ENCODE measurements around the gene NFIA. TPM values are rescaled to one million over a fixed set of nuclear protein-coding genes. Genes with fewer than 3 reads are reported as not detected.

NFIA gene
- total RNA-seq, 4 donors from 2014 or later: 27.9 to 79.9 (median 36.7) TPM

- Histone ChIP-seq H3K4me3 (no peak overlapping the region), H3K27me3 (no peaks in the 10 kb centered on the region), H3K36me3 (peaks cover 0 to 12% (median 0%) of the 10 kb centered on the region in 3 donors), H3K4me1 (peaks cover 10 to 31% (median 12%) of the 10 kb centered on the region in 3 donors), H3K9me3 (no peaks in the 10 kb centered on the region), H3K27ac (no peak overlapping the region)
- DNase-seq: no peak
- 84 to 88% methylated on average over 4 of the region's 4 CpGs for WGBS, 2 donors
- intact Hi-C loops (cut with DNase I): no loop called here
- TF ChIP-seq, protein P1, sequence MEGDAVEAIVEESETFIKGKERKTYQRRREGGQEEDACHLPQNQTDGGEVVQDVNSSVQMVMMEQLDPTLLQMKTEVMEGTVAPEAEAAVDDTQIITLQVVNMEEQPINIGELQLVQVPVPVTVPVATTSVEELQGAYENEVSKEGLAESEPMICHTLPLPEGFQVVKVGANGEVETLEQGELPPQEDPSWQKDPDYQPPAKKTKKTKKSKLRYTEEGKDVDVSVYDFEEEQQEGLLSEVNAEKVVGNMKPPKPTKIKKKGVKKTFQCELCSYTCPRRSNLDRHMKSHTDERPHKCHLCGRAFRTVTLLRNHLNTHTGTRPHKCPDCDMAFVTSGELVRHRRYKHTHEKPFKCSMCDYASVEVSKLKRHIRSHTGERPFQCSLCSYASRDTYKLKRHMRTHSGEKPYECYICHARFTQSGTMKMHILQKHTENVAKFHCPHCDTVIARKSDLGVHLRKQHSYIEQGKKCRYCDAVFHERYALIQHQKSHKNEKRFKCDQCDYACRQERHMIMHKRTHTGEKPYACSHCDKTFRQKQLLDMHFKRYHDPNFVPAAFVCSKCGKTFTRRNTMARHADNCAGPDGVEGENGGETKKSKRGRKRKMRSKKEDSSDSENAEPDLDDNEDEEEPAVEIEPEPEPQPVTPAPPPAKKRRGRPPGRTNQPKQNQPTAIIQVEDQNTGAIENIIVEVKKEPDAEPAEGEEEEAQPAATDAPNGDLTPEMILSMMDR (IDR thresholded peaks at IDR 0.05): no peak
- no peak for TF ChIP-seq POLR2A (IDR thresholded peaks at IDR 0.05)
Measured at GRCh38 chr1:61315011-61315410, 232.7 kb downstream of the NFIA start.

DNA sequence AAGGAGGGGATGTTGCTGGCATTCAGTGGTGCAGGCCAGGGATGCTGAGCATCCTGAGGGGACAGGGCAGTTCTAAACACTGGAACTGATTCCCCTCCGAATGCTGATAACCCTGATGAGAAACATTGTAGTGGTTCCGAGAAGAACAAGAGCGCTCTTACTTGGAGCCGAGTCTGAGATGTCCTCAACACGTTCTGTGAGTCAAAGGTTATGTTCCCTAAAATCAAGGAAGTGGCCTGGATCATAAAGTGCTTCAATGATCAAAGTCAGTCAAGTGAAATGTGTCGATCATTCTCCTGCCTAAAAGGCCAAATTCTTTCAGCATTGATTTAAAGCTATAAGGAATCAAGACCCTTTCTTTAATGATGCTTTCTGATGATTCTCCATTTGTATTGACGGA, 234.1 kb downstream of the NFIA start:
- intact Hi-C loops (cut with DNase I): no loop called here

GRCh38 chr1:61318319-61319125, 236.2 kb downstream of the NFIA start:
- DNase-seq: no peak
- peak overlapping the region in 1 of 4 donors; percentile 37 for H3K4me3 ChIP-seq
- TF ChIP-seq, protein P1 (IDR thresholded peaks at IDR 0.05): no peak
- no peak for TF ChIP-seq POLR2A (IDR thresholded peaks at IDR 0.05)

More for the DNA sequence above, 234.1 kb downstream of the NFIA start:
- WGBS, 2 donors: 89 to 95% methylated on average over 7 of the region's 7 CpGs
- TF ChIP-seq, protein P1 (IDR thresholded peaks at IDR 0.05): no peak
- TF ChIP-seq POLR2A (IDR thresholded peaks at IDR 0.05): no peak
- DNase-seq: no peak
- H3K27me3 ChIP-seq: no peaks in the 10 kb centered on the region
- no peak overlapping the region for H3K4me3 ChIP-seq
- H3K27ac ChIP-seq: peak overlapping the region in 3 of 4 donors; percentile 5 to 47 (median 21)
- peaks cover 12 to 43% (median 15%) of the 10 kb centered on the region in 3 donors for H3K4me1 ChIP-seq
- peaks cover 0 to 12% (median 0%) of the 10 kb centered on the region in 3 donors for H3K36me3 ChIP-seq
- no peaks in the 10 kb centered on the region for H3K9me3 ChIP-seq

GRCh38 chr1:61320575-61320974, 238.2 kb downstream of the NFIA start:
- intact Hi-C loops (cut with DNase I): no loop called here
- H3K4me1 ChIP-seq: peaks cover 12 to 81% (median 27%) of the 10 kb centered on the region in 3 donors
- no peaks in the 10 kb centered on the region for H3K27me3 ChIP-seq
- DNase-seq: no peak
- H3K27ac ChIP-seq: peak overlapping the region in 2 of 4 donors; percentile 77 to 79
- WGBS, 2 donors: 77 to 79% methylated on average over 2 of the region's 2 CpGs
- no peak for TF ChIP-seq POLR2A (IDR thresholded peaks at IDR 0.05)
- TF ChIP-seq, protein P1 (IDR thresholded peaks at IDR 0.05): no peak
- no peaks in the 10 kb centered on the region for H3K36me3 ChIP-seq
- no peaks in the 10 kb centered on the region for H3K9me3 ChIP-seq
- no peak overlapping the region for H3K4me3 ChIP-seq

More at GRCh38 chr1:61318319-61319125, 236.2 kb downstream of the NFIA start:
- Histone ChIP-seq H3K36me3 (no peaks in the 10 kb centered on the region), H3K9me3 (no peaks in the 10 kb centered on the region), H3K27me3 (no peaks in the 10 kb centered on the region), H3K27ac (peak overlapping the region; percentile 57 to 87 (median 78)), H3K4me1 (peaks cover 12 to 64% (median 23%) of the 10 kb centered on the region in 3 donors)
- intact Hi-C loops (cut with DNase I): no loop called here
- WGBS, 2 donors: 27 to 41% methylated on average over 8 of the region's 8 CpGs

DNA sequence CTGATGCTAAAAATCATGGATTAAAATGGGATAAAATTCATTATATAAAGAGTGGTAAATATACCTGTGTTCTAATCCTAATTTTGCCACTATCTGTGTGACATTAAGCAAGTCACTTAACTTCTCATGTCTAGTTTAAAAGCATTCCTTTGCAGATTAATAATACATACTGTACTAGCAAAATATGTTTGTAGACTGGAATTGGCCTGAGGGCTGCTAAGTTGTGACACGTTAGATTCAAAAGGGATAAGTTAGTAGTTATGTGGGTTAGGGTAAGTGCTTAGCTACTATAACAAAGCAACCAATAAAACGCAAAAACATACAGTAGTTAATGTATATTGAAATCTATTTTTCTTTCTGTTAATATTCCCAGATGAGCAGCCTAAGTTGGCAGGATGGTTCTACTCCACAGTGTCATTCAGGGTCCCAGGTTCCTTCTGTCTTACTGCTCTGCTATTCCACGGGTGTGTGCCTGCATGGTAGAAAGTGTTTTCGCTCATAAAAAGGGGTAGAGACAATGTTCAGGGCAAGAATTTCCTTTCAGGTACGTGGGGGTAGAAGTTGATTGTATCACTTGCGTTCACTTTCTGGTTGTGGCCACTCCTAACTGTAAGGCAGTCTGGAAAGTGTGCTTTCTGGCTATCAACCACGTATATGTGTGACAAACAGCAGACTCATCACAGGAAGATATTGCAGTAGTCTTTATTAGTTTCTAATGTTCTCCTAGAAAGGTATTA, 239.8 kb downstream of the NFIA start:
- TF ChIP-seq, protein P1 (IDR thresholded peaks at IDR 0.05): no peak
- TF ChIP-seq POLR2A (IDR thresholded peaks at IDR 0.05): no peak
- Histone ChIP-seq H3K27ac (peak overlapping the region in 2 of 4 donors; percentile 48 to 77), H3K4me1 (peaks cover 12 to 79% (median 27%) of the 10 kb centered on the region in 3 donors), H3K4me3 (no peak overlapping the region), H3K36me3 (no peaks in the 10 kb centered on the region), H3K9me3 (no peaks in the 10 kb centered on the region), H3K27me3 (no peaks in the 10 kb centered on the region)
- intact Hi-C loops (cut with DNase I): no loop called here
- WGBS, 2 donors: 57 to 75% methylated on average over 7 of the region's 7 CpGs
- no peak for DNase-seq

Data from esophagus squamous epithelium (tissue), 5 donors.